ENCODE measurements around the gene BCAP31. TPM values are rescaled to one million over a fixed set of nuclear protein-coding genes. Genes with fewer than 3 reads are reported as not detected.

The BCAP31 gene
- total and polyA plus RNA-seq, 2 of the 13 experiments (the other 11 are each of a cell fraction or from before 2014, with no cell fraction given), result 139 to 178 TPM

DNA sequence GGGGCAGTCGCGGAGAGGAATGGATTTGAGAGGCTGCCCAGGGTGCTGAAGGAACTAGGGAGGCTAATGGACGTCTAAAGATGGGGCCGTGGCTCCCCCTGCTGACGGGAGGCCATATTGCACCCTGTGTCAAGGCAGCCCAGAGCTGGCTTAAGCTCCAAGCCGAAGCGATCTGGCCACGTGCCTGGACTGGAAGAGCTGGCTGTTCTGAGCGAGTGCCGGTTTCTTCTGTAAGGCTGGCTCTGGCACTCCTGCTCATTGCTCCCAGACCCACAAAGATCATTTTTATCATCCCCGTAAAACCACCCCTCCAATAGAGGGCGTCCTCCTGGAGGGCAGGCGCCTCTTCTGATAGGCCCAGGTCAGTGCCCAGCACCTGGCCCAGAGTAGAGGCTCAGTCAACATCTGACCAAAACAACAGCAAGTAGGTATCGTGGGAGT is 56.2 kb downstream of the BCAP31 start (continued):
- TF ChIP-seq ZNF460 (CRISPR knock-in tag; IDR thresholded peaks at IDR 0.05; ENCODE audit: borderline replicate concordance) (no peak), ZNF30 (CRISPR knock-in tag; IDR thresholded peaks at IDR 0.05) (no peak), NR1H2 (CRISPR knock-in tag; IDR thresholded peaks at IDR 0.05; ENCODE audit: borderline replicate concordance, low read depth) (no peak), TEAD2 (CRISPR knock-in tag; IDR thresholded peaks at IDR 0.05) (no peak), MED1 (CRISPR knock-in tag; IDR thresholded peaks at IDR 0.05) (no peak), DMAP1 (CRISPR knock-in tag; IDR thresholded peaks at IDR 0.05) (no peak), ATF7 (IDR thresholded peaks at IDR 0.05) (no peak), ATF7 (CRISPR knock-in tag; IDR thresholded peaks at IDR 0.05) (no peak), KLF9 (CRISPR knock-in tag; IDR thresholded peaks at IDR 0.05; ENCODE audit: low read depth) (no peak), MYNN (CRISPR knock-in tag; IDR thresholded peaks at IDR 0.05; ENCODE audit: low read depth) (no peak), NFIC (IDR thresholded peaks at IDR 0.05; ENCODE audit: low read length) (no peak), MEIS1 (CRISPR knock-in tag; IDR thresholded peaks at IDR 0.05; ENCODE audit: borderline replicate concordance) (no peak), ZNF234 (CRISPR knock-in tag; conservative IDR thresholded peaks at IDR 0.05) (no peak), YEATS2 (CRISPR knock-in tag; IDR thresholded peaks at IDR 0.05; ENCODE audit: borderline replicate concordance) (no peak), ZNF451 (CRISPR knock-in tag; IDR thresholded peaks at IDR 0.05) (no peak), PRPF4 (IDR thresholded peaks at IDR 0.05; ENCODE audit: low read depth, low read length, poor library complexity, severe bottlenecking) (no peak), RBFOX2 (IDR thresholded peaks at IDR 0.05; ENCODE audit: low read depth, low read length) (no peak), PAWR (CRISPR knock-in tag; IDR thresholded peaks at IDR 0.05; ENCODE audit: borderline replicate concordance) (no peak), SALL1 (CRISPR knock-in tag; IDR thresholded peaks at IDR 0.05) (peak; percentile 45; the same call in 1 of the 2 replicates), NPAS2 (CRISPR knock-in tag; IDR thresholded peaks at IDR 0.05; ENCODE audit: borderline replicate concordance) (no peak), ZNF44 (CRISPR knock-in tag; IDR thresholded peaks at IDR 0.05) (no peak), RFXAP (CRISPR knock-in tag; IDR thresholded peaks at IDR 0.05; ENCODE audit: borderline replicate concordance) (no peak), MIER3 (CRISPR knock-in tag; IDR thresholded peaks at IDR 0.05; ENCODE audit: borderline replicate concordance) (no peak; the same call in 1 of the 2 replicates), CENPT (CRISPR knock-in tag; IDR thresholded peaks at IDR 0.05; ENCODE audit: low read depth) (no peak), BRCA1 (CRISPR knock-in tag; IDR thresholded peaks at IDR 0.05) (no peak), RAD21 (CRISPR knock-in tag; IDR thresholded peaks at IDR 0.05) (peak; percentile 74)
- TF ChIP-seq, protein P1, sequence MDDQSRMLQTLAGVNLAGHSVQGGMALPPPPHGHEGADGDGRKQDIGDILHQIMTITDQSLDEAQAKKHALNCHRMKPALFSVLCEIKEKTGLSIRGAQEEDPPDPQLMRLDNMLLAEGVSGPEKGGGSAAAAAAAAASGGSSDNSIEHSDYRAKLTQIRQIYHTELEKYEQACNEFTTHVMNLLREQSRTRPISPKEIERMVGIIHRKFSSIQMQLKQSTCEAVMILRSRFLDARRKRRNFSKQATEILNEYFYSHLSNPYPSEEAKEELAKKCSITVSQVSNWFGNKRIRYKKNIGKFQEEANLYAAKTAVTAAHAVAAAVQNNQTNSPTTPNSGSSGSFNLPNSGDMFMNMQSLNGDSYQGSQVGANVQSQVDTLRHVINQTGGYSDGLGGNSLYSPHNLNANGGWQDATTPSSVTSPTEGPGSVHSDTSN (CRISPR knock-in tag; IDR thresholded peaks at IDR 0.05; ENCODE audit: borderline replicate concordance), result no peak
- TF ChIP-seq, protein P2, sequence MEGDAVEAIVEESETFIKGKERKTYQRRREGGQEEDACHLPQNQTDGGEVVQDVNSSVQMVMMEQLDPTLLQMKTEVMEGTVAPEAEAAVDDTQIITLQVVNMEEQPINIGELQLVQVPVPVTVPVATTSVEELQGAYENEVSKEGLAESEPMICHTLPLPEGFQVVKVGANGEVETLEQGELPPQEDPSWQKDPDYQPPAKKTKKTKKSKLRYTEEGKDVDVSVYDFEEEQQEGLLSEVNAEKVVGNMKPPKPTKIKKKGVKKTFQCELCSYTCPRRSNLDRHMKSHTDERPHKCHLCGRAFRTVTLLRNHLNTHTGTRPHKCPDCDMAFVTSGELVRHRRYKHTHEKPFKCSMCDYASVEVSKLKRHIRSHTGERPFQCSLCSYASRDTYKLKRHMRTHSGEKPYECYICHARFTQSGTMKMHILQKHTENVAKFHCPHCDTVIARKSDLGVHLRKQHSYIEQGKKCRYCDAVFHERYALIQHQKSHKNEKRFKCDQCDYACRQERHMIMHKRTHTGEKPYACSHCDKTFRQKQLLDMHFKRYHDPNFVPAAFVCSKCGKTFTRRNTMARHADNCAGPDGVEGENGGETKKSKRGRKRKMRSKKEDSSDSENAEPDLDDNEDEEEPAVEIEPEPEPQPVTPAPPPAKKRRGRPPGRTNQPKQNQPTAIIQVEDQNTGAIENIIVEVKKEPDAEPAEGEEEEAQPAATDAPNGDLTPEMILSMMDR (CRISPR knock-in tag; IDR thresholded peaks at IDR 0.05), result peak; percentile 93
- TF ChIP-seq, protein P3, sequence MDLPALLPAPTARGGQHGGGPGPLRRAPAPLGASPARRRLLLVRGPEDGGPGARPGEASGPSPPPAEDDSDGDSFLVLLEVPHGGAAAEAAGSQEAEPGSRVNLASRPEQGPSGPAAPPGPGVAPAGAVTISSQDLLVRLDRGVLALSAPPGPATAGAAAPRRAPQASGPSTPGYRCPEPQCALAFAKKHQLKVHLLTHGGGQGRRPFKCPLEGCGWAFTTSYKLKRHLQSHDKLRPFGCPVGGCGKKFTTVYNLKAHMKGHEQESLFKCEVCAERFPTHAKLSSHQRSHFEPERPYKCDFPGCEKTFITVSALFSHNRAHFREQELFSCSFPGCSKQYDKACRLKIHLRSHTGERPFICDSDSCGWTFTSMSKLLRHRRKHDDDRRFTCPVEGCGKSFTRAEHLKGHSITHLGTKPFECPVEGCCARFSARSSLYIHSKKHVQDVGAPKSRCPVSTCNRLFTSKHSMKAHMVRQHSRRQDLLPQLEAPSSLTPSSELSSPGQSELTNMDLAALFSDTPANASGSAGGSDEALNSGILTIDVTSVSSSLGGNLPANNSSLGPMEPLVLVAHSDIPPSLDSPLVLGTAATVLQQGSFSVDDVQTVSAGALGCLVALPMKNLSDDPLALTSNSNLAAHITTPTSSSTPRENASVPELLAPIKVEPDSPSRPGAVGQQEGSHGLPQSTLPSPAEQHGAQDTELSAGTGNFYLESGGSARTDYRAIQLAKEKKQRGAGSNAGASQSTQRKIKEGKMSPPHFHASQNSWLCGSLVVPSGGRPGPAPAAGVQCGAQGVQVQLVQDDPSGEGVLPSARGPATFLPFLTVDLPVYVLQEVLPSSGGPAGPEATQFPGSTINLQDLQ (CRISPR knock-in tag; IDR thresholded peaks at IDR 0.05), result no peak

Measured in HepG2 (cell line).